Measurements from ENCODE around the gene SEC61B. TPM values are rescaled to one million over a fixed set of nuclear protein-coding genes. Genes with fewer than 3 reads are reported as not detected.
A peak's percentile ranks its signal among the peaks of the same experiment; 100 is the strongest.

The SEC61B gene
- total RNA-seq, 2 experiments from 2014 or later, result 122 to 124 TPM

DNA sequence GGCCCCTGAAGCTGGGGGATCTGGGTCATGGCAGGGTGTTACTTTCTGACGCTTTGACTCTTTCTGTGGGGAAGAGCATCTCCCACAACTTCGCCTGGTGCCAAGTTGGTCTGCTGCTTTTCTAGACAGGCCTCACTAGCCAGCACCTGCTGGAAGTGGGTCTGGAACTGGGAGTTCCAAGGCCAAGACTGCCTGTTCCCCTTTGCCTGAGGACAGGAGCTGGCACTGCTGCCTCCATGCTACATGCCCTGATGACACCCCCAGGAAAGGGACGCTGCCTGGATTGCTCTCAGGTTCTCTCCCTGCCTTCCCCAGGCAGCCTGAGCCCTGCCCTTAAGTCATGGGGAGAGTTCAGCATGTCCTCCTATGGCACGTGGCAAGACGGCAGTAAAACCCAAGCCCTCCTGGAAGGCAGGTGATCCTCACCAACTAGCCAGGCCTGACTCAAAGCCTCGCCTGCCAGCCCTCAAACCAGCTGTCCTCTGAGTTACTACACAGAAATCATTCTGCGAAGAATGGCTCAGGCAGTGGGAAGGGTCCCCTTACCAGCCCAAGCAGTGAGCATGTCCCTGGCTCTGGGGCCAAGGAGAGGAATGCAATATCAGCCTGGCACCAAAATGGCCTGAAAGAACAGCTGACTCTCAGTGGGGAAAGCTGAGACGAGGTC lies 35.8 kb downstream of the SEC61B start:
- peaks cover 26% of the 10 kb centered on the region for H3K4me1 Mint-ChIP-seq (ENCODE audit: low read depth)
- no peaks in the 10 kb centered on the region for H3K9me3 Mint-ChIP-seq (ENCODE audit: insufficient read depth)
- CTCF ChIA-PET, result interaction anchor here (0.6 to 2.7 kb wide), 5 partner anchors 7 to 95 kb away, joined by 3 to 23 read pairs (median 4); no protein-coding TSS in a partner anchor
- no peak for ATAC-seq
- no peak for DNase-seq
- POLR2A ChIA-PET, result no interaction called here
- no peaks in the 10 kb centered on the region for H3K27me3 Mint-ChIP-seq (ENCODE audit: low read depth)
- no peak overlapping the region for H3K27ac Mint-ChIP-seq
- no peaks in the 10 kb centered on the region for H3K36me3 Mint-ChIP-seq (ENCODE audit: low read depth)
- H3K4me3 Mint-ChIP-seq, result no peak overlapping the region

DNA sequence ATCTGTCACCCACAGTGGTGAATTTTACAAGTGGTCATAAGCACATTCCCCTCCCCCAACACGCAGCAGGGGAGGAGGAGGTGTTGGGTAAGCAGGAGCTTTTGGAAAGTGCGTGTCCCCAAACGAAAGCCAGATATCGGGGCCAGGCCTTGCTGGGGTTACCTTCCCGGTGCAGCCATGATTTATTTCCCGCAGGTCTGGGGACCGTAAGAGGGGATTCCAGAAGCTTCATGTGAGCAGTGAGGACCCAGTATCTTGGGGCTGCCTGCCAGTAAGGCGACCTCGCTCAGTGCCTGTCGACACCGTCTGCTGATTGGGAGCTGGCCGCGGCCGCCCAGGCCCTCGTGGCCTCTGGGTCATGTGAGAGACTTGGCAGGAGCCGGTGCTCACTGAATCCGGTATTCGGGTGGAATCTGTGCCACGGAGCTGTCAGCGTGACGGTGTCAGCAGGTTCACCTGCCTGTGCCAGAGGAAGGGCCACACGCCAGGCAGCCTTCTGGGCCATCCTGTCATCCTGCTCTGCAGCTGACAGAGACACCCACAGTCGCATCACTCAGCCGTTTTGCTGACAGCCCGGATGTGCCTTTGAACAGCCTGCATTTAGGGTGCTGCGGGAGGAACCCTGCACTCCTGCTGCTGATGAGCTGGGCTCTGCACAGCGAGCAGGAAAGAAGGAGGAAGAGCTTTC lies 37.3 kb downstream of the SEC61B start:
- ChIA-PET CTCF (interaction anchor here (0.8 to 2.7 kb wide), 7 partner anchors 10 to 565 kb away, joined by 3 to 23 read pairs (median 4); no protein-coding TSS in a partner anchor), POLR2A (interaction anchor here (0.7 to 1.4 kb wide), 2 partner anchors 40 to 649 kb away, joined by 3 read pairs; no protein-coding TSS in a partner anchor)
- Mint-ChIP-seq H3K4me1 (ENCODE audit: low read depth) (peaks cover 13% of the 10 kb centered on the region), H3K36me3 (ENCODE audit: low read depth) (no peaks in the 10 kb centered on the region), H3K4me3 (peak overlapping the region; percentile 44), H3K9me3 (ENCODE audit: insufficient read depth) (no peaks in the 10 kb centered on the region), H3K27me3 (ENCODE audit: low read depth) (no peaks in the 10 kb centered on the region), H3K27ac (peak overlapping the region; percentile 89)
- peak; percentile 90 for ATAC-seq
- DNase-seq, result peak; percentile 72

DNA sequence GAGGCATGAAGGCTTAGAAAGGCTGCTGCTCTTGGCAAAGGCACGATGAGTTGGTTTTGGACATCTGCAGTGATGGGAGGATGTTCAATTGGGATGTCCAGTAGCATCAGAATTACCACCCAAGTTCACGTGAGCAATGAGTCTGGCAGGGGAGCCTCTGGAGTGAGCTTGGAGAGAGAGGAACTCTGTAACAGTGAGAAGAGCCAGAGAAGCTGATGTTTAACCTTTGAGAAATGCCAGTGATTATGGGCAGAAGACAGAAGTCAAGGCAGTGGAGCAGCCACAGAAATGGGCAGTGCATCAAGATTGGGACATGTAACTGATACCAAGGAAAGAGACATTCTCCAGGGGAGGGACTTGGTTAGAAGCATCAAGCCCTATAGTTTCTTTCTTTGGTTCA lies 39.8 kb downstream of the SEC61B start:
- ChIA-PET CTCF (interaction anchor here (1.5 kb wide), 1 partner anchor 77 kb away, joined by 5 read pairs; no protein-coding TSS in a partner anchor), POLR2A (no interaction called here)
- Mint-ChIP-seq H3K27me3 (ENCODE audit: low read depth) (no peaks in the 10 kb centered on the region), H3K4me1 (ENCODE audit: low read depth) (peaks cover 18% of the 10 kb centered on the region), H3K4me3 (no peak overlapping the region), H3K9me3 (ENCODE audit: insufficient read depth) (no peaks in the 10 kb centered on the region), H3K27ac (no peak overlapping the region), H3K36me3 (ENCODE audit: low read depth) (no peaks in the 10 kb centered on the region)
- DNase-seq, result no peak
- no peak for ATAC-seq

DNA sequence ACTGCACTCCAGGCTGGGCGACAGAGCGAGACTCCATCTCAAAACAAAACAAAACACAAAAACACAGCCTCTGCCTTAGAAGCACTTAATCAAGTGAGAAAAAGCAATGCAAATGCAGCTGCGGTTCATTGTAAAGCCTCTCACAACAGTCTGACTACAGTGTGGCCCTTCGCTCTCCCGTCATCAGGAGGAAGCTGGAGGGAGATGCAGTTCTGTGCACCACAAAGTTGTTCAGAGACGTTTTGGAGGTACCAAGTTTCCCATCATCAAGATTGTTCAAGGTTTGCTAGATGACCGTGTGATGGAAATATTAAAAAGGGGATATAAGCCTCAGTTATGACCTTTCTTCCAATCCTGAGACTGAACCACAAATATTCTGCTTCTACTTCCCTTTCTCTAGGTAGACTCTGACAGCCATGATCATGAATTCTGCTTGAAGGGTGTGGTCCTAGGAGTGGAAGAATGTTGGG lies 40.9 kb downstream of the SEC61B start:
- ChIA-PET POLR2A (no interaction called here), CTCF (interaction anchor here (1.5 kb wide), 1 partner anchor 78 kb away, joined by 5 read pairs; no protein-coding TSS in a partner anchor)
- ATAC-seq (no peak), DNase-seq (no peak)
- Mint-ChIP-seq H3K36me3 (ENCODE audit: low read depth) (no peaks in the 10 kb centered on the region), H3K4me1 (ENCODE audit: low read depth) (peaks cover 21% of the 10 kb centered on the region), H3K4me3 (no peak overlapping the region), H3K9me3 (ENCODE audit: insufficient read depth) (no peaks in the 10 kb centered on the region), H3K27me3 (ENCODE audit: low read depth) (no peaks in the 10 kb centered on the region), H3K27ac (no peak overlapping the region)

DNA sequence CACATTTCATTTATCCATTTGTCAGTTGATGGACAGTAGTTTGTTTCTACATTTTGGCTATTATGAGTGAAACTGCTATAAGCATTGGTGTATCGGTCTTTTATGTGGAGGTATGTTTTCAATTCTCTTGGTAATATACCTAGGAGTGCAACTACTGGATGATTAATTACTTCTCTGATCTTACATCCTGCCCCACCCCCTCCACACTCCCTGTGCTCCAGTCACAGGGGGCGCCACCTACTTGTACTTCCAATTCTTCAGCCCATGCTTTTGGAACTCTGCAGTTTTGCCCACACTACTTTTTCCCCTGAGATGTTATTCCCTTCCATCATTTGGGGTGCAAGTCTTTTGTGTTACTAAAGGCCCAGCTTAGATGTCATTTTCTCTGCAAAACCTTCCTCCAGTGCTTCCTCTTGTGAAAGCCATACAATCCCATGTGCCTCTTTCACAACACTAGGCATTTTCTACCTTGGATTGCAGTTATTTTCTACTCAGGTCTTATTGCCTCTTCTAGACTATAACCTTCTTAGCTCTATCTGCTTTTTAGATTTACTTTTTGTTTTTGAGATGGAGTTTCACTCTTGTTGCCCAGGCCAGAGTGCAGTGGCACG lies 42.1 kb downstream of the SEC61B start:
- Mint-ChIP-seq H3K27me3 (ENCODE audit: low read depth) (no peaks in the 10 kb centered on the region), H3K4me3 (no peak overlapping the region), H3K36me3 (ENCODE audit: low read depth) (no peaks in the 10 kb centered on the region), H3K4me1 (ENCODE audit: low read depth) (peaks cover 21% of the 10 kb centered on the region), H3K27ac (no peak overlapping the region), H3K9me3 (ENCODE audit: insufficient read depth) (no peaks in the 10 kb centered on the region)
- no peak for ATAC-seq
- ChIA-PET POLR2A (no interaction called here), CTCF (interaction anchor here (0.8 to 2.9 kb wide), 5 partner anchors 11 to 746 kb away, joined by 3 to 21 read pairs (median 4); no protein-coding TSS in a partner anchor)
- DNase-seq, result no peak

DNA sequence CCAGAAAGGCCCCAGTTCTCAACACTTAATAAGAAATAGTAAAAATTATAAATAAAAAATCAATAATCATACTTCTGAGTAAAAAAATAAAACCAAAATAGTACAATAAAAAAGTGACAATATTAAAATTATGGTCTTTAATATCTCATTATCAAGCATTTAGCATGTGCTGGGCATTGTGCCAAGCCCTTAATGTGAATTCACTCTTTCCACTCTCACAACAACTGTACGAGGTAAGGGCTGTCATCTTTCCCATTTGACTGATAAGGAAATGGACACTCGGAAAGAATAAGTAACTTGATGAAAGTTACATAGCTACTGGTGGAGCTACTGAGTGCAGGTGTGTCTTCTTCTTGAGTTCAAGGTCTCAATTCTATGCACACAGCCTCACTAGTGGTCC lies 43.6 kb downstream of the SEC61B start:
- POLR2A ChIA-PET, result no interaction called here
- CTCF ChIA-PET, result interaction anchor here (0.6 to 2.9 kb wide), 13 partner anchors 8 to 746 kb away, joined by 3 to 21 read pairs (median 4); no protein-coding TSS in a partner anchor
- Mint-ChIP-seq H3K27me3 (ENCODE audit: low read depth) (peaks cover 2% of the 10 kb centered on the region), H3K9me3 (ENCODE audit: insufficient read depth) (no peaks in the 10 kb centered on the region), H3K4me3 (no peak overlapping the region), H3K4me1 (ENCODE audit: low read depth) (peaks cover 11% of the 10 kb centered on the region), H3K27ac (no peak overlapping the region), H3K36me3 (ENCODE audit: low read depth) (no peaks in the 10 kb centered on the region)
- DNase-seq (no peak), ATAC-seq (no peak)

DNA sequence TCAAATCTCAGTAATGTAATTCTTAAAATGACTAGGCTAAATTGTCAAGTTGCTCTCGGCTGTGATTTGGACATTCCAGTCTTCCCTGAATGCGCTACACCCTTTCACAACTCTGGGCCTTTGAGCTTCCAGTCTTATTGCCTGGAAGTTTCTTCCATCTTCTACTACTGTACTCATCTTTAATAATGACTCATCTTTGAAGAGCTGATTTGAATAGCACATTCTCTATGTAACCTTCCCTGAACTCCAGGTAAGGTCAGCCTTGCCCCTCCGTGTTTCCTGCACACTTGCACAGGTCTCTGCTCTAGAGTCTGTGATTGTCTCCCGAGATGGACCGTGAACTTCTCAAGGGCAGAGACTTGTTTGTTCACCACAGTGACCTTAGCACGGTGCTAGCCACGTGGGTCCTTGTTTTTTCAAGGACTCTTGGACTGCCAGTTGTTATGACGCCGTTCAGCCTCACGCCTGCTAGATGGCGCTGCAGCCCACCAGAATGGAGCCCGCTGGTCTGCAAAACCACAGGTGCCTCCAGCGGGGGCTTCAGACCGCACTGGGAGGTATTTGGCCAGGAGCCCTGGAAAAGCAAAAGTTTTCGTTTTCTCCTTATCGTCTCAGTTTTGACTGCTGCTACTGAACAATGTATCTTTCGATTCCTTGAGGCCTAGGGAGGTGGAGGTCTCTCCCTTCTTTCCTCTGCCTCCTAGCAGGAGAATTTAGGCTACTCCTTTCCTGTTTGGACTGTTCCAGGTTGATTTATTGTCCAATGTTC lies 44.4 kb downstream of the SEC61B start:
- ChIA-PET CTCF (interaction anchor here (0.6 to 2.9 kb wide), 11 partner anchors 9 to 745 kb away, joined by 3 to 21 read pairs (median 4); no protein-coding TSS in a partner anchor), POLR2A (no interaction called here)
- H3K4me3 Mint-ChIP-seq, result no peak overlapping the region
- no peaks in the 10 kb centered on the region for H3K9me3 Mint-ChIP-seq (ENCODE audit: insufficient read depth)
- no peaks in the 10 kb centered on the region for H3K36me3 Mint-ChIP-seq (ENCODE audit: low read depth)
- H3K27me3 Mint-ChIP-seq (ENCODE audit: low read depth), result peaks cover 7% of the 10 kb centered on the region
- DNase-seq, result peak; percentile 77
- H3K27ac Mint-ChIP-seq, result no peak overlapping the region
- H3K4me1 Mint-ChIP-seq (ENCODE audit: low read depth), result peaks cover 11% of the 10 kb centered on the region
- peak; percentile 84 for ATAC-seq

- ChIA-PET POLR2A (no interaction called here), CTCF (interaction anchor here (1.7 kb wide), 1 partner anchor 38 kb away, joined by 6 read pairs; no protein-coding TSS in a partner anchor)
- Mint-ChIP-seq H3K27ac (no peak overlapping the region), H3K27me3 (ENCODE audit: low read depth) (peaks cover 7% of the 10 kb centered on the region), H3K4me1 (ENCODE audit: low read depth) (peaks cover 11% of the 10 kb centered on the region), H3K9me3 (ENCODE audit: insufficient read depth) (no peaks in the 10 kb centered on the region), H3K36me3 (ENCODE audit: low read depth) (no peaks in the 10 kb centered on the region), H3K4me3 (no peak overlapping the region)
- DNase-seq (no peak), ATAC-seq (no peak)
These were observed 47.3 kb downstream of the SEC61B start for GRCh38 chr9:99269416-99269815.

- H3K4me3 Mint-ChIP-seq, result no peak overlapping the region
- POLR2A ChIA-PET, result no interaction called here
- H3K27ac Mint-ChIP-seq, result no peak overlapping the region
- H3K9me3 Mint-ChIP-seq (ENCODE audit: insufficient read depth), result no peaks in the 10 kb centered on the region
- peaks cover 11% of the 10 kb centered on the region for H3K4me1 Mint-ChIP-seq (ENCODE audit: low read depth)
- peaks cover 7% of the 10 kb centered on the region for H3K27me3 Mint-ChIP-seq (ENCODE audit: low read depth)
- no peaks in the 10 kb centered on the region for H3K36me3 Mint-ChIP-seq (ENCODE audit: low read depth)
- DNase-seq (no peak), ATAC-seq (no peak)
- CTCF ChIA-PET, result no interaction called here
These were observed 48.4 kb downstream of the SEC61B start for GRCh38 chr9:99270491-99270890.

DNA sequence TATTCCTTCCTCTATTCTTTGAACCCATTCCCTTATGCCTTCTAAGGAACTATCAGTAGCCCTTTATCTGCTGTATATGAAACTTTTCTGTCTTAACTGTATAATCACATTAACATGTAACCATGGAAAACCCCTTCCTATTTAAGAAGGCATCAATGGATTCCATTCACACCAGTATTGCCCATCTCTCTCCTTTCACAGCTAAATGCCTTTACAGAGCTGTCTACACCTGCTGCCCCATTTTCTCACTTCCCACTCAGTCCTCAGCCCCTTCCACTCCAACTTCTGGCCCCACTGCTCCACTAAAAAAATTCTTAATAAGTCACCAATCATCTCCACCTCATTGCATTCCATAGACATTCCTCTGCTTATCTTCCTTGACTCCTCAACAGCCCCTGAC lies 50.8 kb downstream of the SEC61B start:
- Mint-ChIP-seq H3K36me3 (ENCODE audit: low read depth) (no peaks in the 10 kb centered on the region), H3K27ac (no peak overlapping the region), H3K4me1 (ENCODE audit: low read depth) (no peaks in the 10 kb centered on the region), H3K4me3 (no peak overlapping the region), H3K9me3 (ENCODE audit: insufficient read depth) (no peaks in the 10 kb centered on the region), H3K27me3 (ENCODE audit: low read depth) (peaks cover 17% of the 10 kb centered on the region)
- ChIA-PET CTCF (no interaction called here), POLR2A (no interaction called here)
- ATAC-seq, result no peak
- no peak for DNase-seq

GRCh38 chr9:99274016-99274415 lies 51.9 kb downstream of the SEC61B start:
- POLR2A ChIA-PET, result no interaction called here
- no peak for ATAC-seq
- CTCF ChIA-PET, result interaction anchor here (0.9 to 1.0 kb wide), 2 partner anchors 9 to 111 kb away, joined by 3 read pairs; no protein-coding TSS in a partner anchor

More at GRCh38 chr9:99274016-99274415, 51.9 kb downstream of the SEC61B start:
- H3K27me3 Mint-ChIP-seq (ENCODE audit: low read depth), result peaks cover 19% of the 10 kb centered on the region
- H3K27ac Mint-ChIP-seq, result no peak overlapping the region
- no peaks in the 10 kb centered on the region for H3K9me3 Mint-ChIP-seq (ENCODE audit: insufficient read depth)
- no peak for DNase-seq
- no peaks in the 10 kb centered on the region for H3K36me3 Mint-ChIP-seq (ENCODE audit: low read depth)
- no peak overlapping the region for H3K4me3 Mint-ChIP-seq
- no peaks in the 10 kb centered on the region for H3K4me1 Mint-ChIP-seq (ENCODE audit: low read depth)
